Measurements from ENCODE around the gene BEST2. TPM values are rescaled to one million over a fixed set of nuclear protein-coding genes. Genes with fewer than 3 reads are reported as not detected.

Gene BEST2
- polyA plus RNA-seq, 1 experiment: not detected

DNA sequence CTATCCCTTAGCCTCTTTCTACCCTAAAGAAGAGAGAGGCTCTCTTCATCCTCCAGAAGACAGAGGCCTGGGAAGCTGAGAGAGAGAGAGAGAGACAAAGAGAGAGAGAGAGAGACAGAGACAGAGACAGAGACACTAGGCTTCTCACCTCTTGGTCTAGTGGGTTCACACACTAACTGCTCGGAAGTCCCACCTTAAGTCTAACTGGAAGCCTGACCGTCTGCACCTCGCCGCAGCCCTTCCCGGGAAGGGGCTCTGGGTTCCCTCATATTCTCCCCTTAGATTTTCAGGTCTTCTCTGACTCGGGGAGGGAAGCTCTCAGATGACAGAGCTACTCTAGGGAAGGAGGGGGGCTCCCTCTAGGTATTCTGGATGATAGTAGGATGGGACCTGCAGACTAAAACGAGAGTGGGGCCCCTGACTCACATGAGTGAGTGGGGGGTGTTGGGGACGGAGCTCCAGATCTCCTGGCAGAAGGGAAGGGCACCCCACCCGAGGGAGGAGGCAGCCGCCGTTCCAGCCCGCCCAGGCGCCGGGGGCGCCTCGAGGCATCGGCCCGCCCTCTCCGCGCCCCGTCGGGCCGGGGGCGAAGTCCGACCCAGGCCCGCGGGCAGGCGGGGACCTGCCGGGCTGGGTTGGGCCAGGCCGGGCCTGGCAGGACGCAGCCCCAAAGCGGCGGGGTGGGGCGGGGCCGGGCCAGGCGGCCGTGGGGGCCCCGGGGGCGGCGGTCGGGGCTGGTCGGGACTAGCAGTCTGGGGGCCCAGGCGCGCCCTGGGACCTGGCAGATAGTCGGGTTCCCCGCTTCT, 37.7 kb downstream of the BEST2 start:
- peaks cover 10% of the 10 kb centered on the region; the same call in 1 of the 2 replicates for H3K9me3 ChIP-seq (ENCODE audit: control insufficient read depth, insufficient read depth, low read length)
- H3K27ac ChIP-seq (ENCODE audit: low read depth, low read length): peak overlapping the region; percentile 88
- ChIA-PET POLR2A (interaction anchor here (0.6 to 1.9 kb wide), 5 partner anchors 11 to 157 kb away, joined by 3 to 16 read pairs (median 4); partner anchors contain the start of gene FARSA), CTCF (interaction anchor here (0.6 to 2.3 kb wide), 5 partner anchors 11 to 1076 kb away, joined by 3 to 12 read pairs (median 6); no protein-coding TSS in a partner anchor)
- TF ChIP-seq, protein P1, sequence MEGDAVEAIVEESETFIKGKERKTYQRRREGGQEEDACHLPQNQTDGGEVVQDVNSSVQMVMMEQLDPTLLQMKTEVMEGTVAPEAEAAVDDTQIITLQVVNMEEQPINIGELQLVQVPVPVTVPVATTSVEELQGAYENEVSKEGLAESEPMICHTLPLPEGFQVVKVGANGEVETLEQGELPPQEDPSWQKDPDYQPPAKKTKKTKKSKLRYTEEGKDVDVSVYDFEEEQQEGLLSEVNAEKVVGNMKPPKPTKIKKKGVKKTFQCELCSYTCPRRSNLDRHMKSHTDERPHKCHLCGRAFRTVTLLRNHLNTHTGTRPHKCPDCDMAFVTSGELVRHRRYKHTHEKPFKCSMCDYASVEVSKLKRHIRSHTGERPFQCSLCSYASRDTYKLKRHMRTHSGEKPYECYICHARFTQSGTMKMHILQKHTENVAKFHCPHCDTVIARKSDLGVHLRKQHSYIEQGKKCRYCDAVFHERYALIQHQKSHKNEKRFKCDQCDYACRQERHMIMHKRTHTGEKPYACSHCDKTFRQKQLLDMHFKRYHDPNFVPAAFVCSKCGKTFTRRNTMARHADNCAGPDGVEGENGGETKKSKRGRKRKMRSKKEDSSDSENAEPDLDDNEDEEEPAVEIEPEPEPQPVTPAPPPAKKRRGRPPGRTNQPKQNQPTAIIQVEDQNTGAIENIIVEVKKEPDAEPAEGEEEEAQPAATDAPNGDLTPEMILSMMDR (IDR thresholded peaks at IDR 0.05; ENCODE audit: low read depth, low read length): no peak
- no peaks in the 10 kb centered on the region for H3K27me3 ChIP-seq (ENCODE audit: control insufficient read depth, insufficient read depth, low read length)
- no peak for DNase-seq (ENCODE audit: low read depth, low spot score)
- H3K4me3 ChIP-seq (ENCODE audit: low read depth, low read length): peak overlapping the region; percentile 46

DNA sequence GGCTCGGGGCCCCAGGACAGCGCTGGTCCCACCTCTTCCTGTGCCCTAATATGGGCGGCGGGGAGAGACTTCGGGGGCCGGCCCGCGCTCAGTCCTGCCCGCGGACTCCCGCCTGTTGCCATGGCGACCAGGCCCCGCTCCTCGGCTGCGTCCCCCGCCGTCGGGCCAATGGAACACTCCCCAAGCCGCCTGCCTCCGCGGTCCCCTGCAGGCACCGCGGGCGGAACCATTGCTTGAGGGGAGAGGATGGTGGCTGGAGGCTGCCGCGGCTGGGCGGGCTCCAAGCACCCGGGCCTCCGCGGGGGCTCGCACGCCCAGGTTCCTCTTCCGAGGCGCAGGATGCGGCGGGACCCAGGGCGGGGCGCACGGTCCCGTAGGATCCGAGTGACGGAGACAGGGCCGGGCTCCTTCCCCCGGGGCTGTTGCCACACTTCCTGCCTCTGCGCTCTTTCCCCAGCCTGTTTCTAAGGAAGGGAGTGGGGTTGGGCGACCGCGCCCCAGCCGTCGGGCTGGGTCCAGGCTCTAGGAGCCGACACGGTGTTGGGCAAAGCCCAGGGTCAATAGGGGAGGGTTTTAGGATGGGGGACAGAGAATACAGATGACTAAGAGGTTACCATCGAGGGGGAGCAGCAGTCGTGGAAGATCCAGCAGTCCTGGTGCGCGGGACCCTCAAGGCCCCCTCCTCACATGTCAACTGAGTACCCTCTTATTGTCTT, 38.5 kb downstream of the BEST2 start:
- ChIA-PET CTCF (interaction anchor here (1.6 to 3.6 kb wide), 4 partner anchors 12 to 29 kb away, joined by 5 to 28 read pairs (median 11); no protein-coding TSS in a partner anchor), POLR2A (interaction anchor here (0.6 to 4.5 kb wide), 7 partner anchors 7 to 156 kb away, joined by 4 to 157 read pairs (median 11); partner anchors contain the start of genes PRDX2 and THSD8)
- no peaks in the 10 kb centered on the region for H3K27me3 ChIP-seq (ENCODE audit: control insufficient read depth, insufficient read depth, low read length)
- peak overlapping the region; percentile 57 for H3K4me3 ChIP-seq (ENCODE audit: low read depth, low read length)
- H3K27ac ChIP-seq (ENCODE audit: low read depth, low read length): peak overlapping the region; percentile 91
- TF ChIP-seq, protein P1 (IDR thresholded peaks at IDR 0.05; ENCODE audit: low read depth, low read length): no peak
- peaks cover 10% of the 10 kb centered on the region; the same call in 1 of the 2 replicates for H3K9me3 ChIP-seq (ENCODE audit: control insufficient read depth, insufficient read depth, low read length)
- peak; percentile 92 for DNase-seq (ENCODE audit: low read depth, low spot score)

DNA sequence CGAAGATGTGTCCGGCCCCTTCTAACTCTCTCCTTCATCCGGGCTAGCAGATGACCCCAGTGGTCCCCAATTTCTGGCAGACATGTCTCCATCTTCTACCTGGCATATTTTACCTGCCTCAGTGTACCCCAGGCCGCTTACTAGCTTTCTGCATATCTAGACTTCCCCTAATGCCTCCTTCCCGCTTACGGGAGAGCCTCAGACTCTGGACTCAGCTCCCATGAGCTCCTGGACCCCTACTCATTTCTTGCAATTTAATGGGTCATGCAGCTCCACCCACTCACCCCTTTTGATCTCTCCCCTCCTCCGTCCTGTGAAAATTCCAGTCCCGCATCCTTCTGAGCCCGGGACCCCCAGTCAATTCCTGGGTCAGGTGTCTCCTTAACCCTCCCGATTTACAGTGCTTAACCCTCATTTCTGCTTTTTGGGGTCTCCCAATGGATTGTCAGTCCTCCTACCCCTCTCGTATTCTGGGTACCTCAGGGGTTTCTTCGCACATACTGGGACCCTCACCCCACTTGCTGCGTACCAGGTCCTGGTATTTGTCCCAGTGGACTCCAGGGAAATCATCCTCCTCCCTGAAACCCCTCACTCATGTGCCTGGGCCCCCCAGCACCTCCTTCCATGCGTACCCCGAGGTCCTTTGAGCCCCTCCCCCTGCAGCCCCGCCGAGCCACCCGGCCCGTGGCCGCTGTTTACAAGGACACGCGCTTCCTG, 39.2 kb downstream of the BEST2 start:
- CTCF ChIA-PET: interaction anchor here (1.1 to 3.6 kb wide), 4 partner anchors 13 to 30 kb away, joined by 6 to 28 read pairs (median 14); no protein-coding TSS in a partner anchor
- Histone ChIP-seq H3K4me3 (ENCODE audit: low read depth, low read length) (peak overlapping the region; percentile 57), H3K27ac (ENCODE audit: low read depth, low read length) (peak overlapping the region; percentile 91), H3K9me3 (ENCODE audit: control insufficient read depth, insufficient read depth, low read length) (peaks cover 10% of the 10 kb centered on the region; the same call in 1 of the 2 replicates), H3K27me3 (ENCODE audit: control insufficient read depth, insufficient read depth, low read length) (no peaks in the 10 kb centered on the region)
- DNase-seq (ENCODE audit: low read depth, low spot score): no peak
- TF ChIP-seq, protein P1 (IDR thresholded peaks at IDR 0.05; ENCODE audit: low read depth, low read length): no peak
- POLR2A ChIA-PET: interaction anchor here (0.5 to 4.5 kb wide), 21 partner anchors 8 to 653 kb away, joined by 3 to 157 read pairs (median 8); partner anchors contain the start of genes DHPS, GCDH, GET3 and PRDX2

DNA sequence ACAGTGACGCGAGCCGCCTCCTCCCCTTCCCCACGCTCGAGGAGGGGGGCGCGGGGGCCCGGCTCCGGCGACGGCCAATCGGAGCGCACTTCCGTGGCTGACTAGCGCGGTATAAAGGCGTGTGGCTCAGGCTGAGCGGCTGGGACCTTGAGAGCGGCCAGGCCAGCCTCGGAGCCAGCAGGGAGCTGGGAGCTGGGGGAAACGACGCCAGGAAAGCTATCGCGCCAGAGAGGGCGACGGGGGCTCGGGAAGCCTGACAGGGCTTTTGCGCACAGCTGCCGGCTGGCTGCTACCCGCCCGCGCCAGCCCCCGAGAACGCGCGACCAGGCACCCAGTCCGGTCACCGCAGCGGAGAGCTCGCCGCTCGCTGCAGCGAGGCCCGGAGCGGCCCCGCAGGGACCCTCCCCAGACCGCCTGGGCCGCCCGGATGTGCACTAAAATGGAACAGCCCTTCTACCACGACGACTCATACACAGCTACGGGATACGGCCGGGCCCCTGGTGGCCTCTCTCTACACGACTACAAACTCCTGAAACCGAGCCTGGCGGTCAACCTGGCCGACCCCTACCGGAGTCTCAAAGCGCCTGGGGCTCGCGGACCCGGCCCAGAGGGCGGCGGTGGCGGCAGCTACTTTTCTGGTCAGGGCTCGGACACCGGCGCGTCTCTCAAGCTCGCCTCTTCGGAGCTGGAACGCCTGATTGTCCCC, 39.9 kb downstream of the BEST2 start, which contains the start of gene JUNB:
Gene JUNB, plus strand, starts transcription at position 142 of the 706 bp plus-strand sequence. Its CDS starts 286 bp downstream, at position 428.
- no peaks in the 10 kb centered on the region for H3K27me3 ChIP-seq (ENCODE audit: control insufficient read depth, insufficient read depth, low read length)
- CTCF ChIA-PET: interaction anchor here (1.1 to 3.6 kb wide), 4 partner anchors 14 to 31 kb away, joined by 6 to 28 read pairs (median 14); no protein-coding TSS in a partner anchor
- DNase-seq (ENCODE audit: low read depth, low spot score): peak; percentile 94
- H3K4me3 ChIP-seq (ENCODE audit: low read depth, low read length): peak within 1 kb of the TSS; percentile 99
- peaks cover 10% of the 10 kb centered on the region; the same call in 1 of the 2 replicates for H3K9me3 ChIP-seq (ENCODE audit: control insufficient read depth, insufficient read depth, low read length)
- H3K27ac ChIP-seq (ENCODE audit: low read depth, low read length): peak within 1 kb of the TSS; percentile 91
- POLR2A ChIA-PET: interaction anchor here (0.5 to 4.5 kb wide), 24 partner anchors 9 to 654 kb away, joined by 3 to 157 read pairs (median 7); partner anchors contain the start of genes DHPS, DNASE2, GCDH and GET3
- TF ChIP-seq, protein P1 (IDR thresholded peaks at IDR 0.05; ENCODE audit: low read depth, low read length): peak; percentile 14; the same call in 1 of the 2 replicates

All from AG04450 (cell line).